ENCODE measurements around the gene USO1.
"Not testable (repeated sequence)": the region's sequence is repeated elsewhere in the genome, so short reads cannot be mapped to it uniquely, and the experiment has no call there.

Gene USO1

GRCh38 chr4:75771607-75772006 is 47.2 kb downstream of the USO1 start:
- Histone ChIP-seq H3K36me3 (ENCODE audit: control insufficient read depth, insufficient read depth, low read length) (peaks cover 61% of the 10 kb centered on the region), H3K4me1 (ENCODE audit: control insufficient read depth, insufficient read depth, low read length, poor library complexity, severe bottlenecking) (no peaks in the 10 kb centered on the region), H3K9me3 (ENCODE audit: control insufficient read depth, low read length) (no peaks in the 10 kb centered on the region), H3K4me3 (ENCODE audit: extremely low read depth, insufficient read depth, low read length, poor library complexity, severe bottlenecking) (no peak overlapping the region), H3K27ac (ENCODE audit: low read depth, low read length, severe bottlenecking) (no peak overlapping the region)
- no CpG with 5 or more reads among the region's 1 CpG for WGBS, 2 experiments (ENCODE audit: insufficient coverage in 2 of 2)

GRCh38 chr4:75777589-75777988 is 53.2 kb downstream of the USO1 start:
- 100% methylated on average over 1 of the region's 2 CpGs for WGBS, 2 experiments (ENCODE audit: insufficient coverage in 2 of 2)
- H3K9me3 ChIP-seq (ENCODE audit: control insufficient read depth, low read length) = no peaks in the 10 kb centered on the region
- H3K27ac ChIP-seq (ENCODE audit: low read depth, low read length, severe bottlenecking) = no peak overlapping the region
- H3K4me1 ChIP-seq (ENCODE audit: control insufficient read depth, insufficient read depth, low read length, poor library complexity, severe bottlenecking) = no peaks in the 10 kb centered on the region
- H3K36me3 ChIP-seq (ENCODE audit: control insufficient read depth, insufficient read depth, low read length) = peaks cover 82% of the 10 kb centered on the region
- H3K4me3 ChIP-seq (ENCODE audit: extremely low read depth, insufficient read depth, low read length, poor library complexity, severe bottlenecking) = no peak overlapping the region

GRCh38 chr4:75779105-75779757 is 54.9 kb downstream of the USO1 start:
- 91 to 95% methylated on average over 2 to 4 of the region's 5 CpGs for WGBS, 2 experiments (ENCODE audit: insufficient coverage in 2 of 2)
- Histone ChIP-seq H3K9me3 (ENCODE audit: control insufficient read depth, low read length) (no peaks in the 10 kb centered on the region), H3K4me3 (ENCODE audit: extremely low read depth, insufficient read depth, low read length, poor library complexity, severe bottlenecking) (no peak overlapping the region), H3K36me3 (ENCODE audit: control insufficient read depth, insufficient read depth, low read length) (peaks cover 88% of the 10 kb centered on the region), H3K4me1 (ENCODE audit: control insufficient read depth, insufficient read depth, low read length, poor library complexity, severe bottlenecking) (no peaks in the 10 kb centered on the region), H3K27ac (ENCODE audit: low read depth, low read length, severe bottlenecking) (no peak overlapping the region)

GRCh38 chr4:75781305-75781704 is 56.9 kb downstream of the USO1 start:
- Histone ChIP-seq H3K36me3 (ENCODE audit: control insufficient read depth, insufficient read depth, low read length) (peaks cover 75% of the 10 kb centered on the region), H3K9me3 (ENCODE audit: control insufficient read depth, low read length) (no peaks in the 10 kb centered on the region), H3K4me3 (ENCODE audit: extremely low read depth, insufficient read depth, low read length, poor library complexity, severe bottlenecking) (no peak overlapping the region), H3K27ac (ENCODE audit: low read depth, low read length, severe bottlenecking) (no peak overlapping the region), H3K4me1 (ENCODE audit: control insufficient read depth, insufficient read depth, low read length, poor library complexity, severe bottlenecking) (no peaks in the 10 kb centered on the region)

GRCh38 chr4:75786526-75786925 is 62.1 kb downstream of the USO1 start:
- Histone ChIP-seq H3K36me3 (ENCODE audit: control insufficient read depth, insufficient read depth, low read length) (peaks cover 64% of the 10 kb centered on the region), H3K4me1 (ENCODE audit: control insufficient read depth, insufficient read depth, low read length, poor library complexity, severe bottlenecking) (no peaks in the 10 kb centered on the region)
- 100% methylated on average over 1 of the region's 1 CpG for WGBS, 2 experiments (ENCODE audit: insufficient coverage in 2 of 2)

GRCh38 chr4:75786938-75787337 is 62.6 kb downstream of the USO1 start:
- H3K4me1 ChIP-seq (ENCODE audit: control insufficient read depth, insufficient read depth, low read length, poor library complexity, severe bottlenecking) = no peaks in the 10 kb centered on the region
- WGBS, 2 experiments (ENCODE audit: insufficient coverage in 2 of 2) = no CpG with 5 or more reads among the region's 1 CpG
- H3K36me3 ChIP-seq (ENCODE audit: control insufficient read depth, insufficient read depth, low read length) = peaks cover 61% of the 10 kb centered on the region
- H3K9me3 ChIP-seq (ENCODE audit: control insufficient read depth, low read length) = no peaks in the 10 kb centered on the region
- no peak overlapping the region for H3K27ac ChIP-seq (ENCODE audit: low read depth, low read length, severe bottlenecking)
- H3K4me3 ChIP-seq (ENCODE audit: extremely low read depth, insufficient read depth, low read length, poor library complexity, severe bottlenecking) = no peak overlapping the region

More at GRCh38 chr4:75786526-75786925, 62.1 kb downstream of the USO1 start:
- Histone ChIP-seq H3K9me3 (ENCODE audit: control insufficient read depth, low read length) (no peaks in the 10 kb centered on the region), H3K27ac (ENCODE audit: low read depth, low read length, severe bottlenecking) (no peak overlapping the region), H3K4me3 (ENCODE audit: extremely low read depth, insufficient read depth, low read length, poor library complexity, severe bottlenecking) (no peak overlapping the region)

- no peaks in the 10 kb centered on the region for H3K9me3 ChIP-seq (ENCODE audit: control insufficient read depth, low read length)
- WGBS, 2 experiments (ENCODE audit: insufficient coverage in 2 of 2) = no CpG with 5 or more reads among the region's 1 CpG
- H3K4me1 ChIP-seq (ENCODE audit: control insufficient read depth, insufficient read depth, low read length, poor library complexity, severe bottlenecking) = no peaks in the 10 kb centered on the region
- H3K4me3 ChIP-seq (ENCODE audit: extremely low read depth, insufficient read depth, low read length, poor library complexity, severe bottlenecking) = no peak overlapping the region
- peaks cover 49% of the 10 kb centered on the region for H3K36me3 ChIP-seq (ENCODE audit: control insufficient read depth, insufficient read depth, low read length)
- no peak overlapping the region for H3K27ac ChIP-seq (ENCODE audit: low read depth, low read length, severe bottlenecking)
Measured at GRCh38 chr4:75790024-75790423, 65.6 kb downstream of the USO1 start.

GRCh38 chr4:75800972-75801371 is 76.6 kb downstream of the USO1 start:
- no peak overlapping the region for H3K4me3 ChIP-seq (ENCODE audit: extremely low read depth, insufficient read depth, low read length, poor library complexity, severe bottlenecking)
- H3K4me1 ChIP-seq (ENCODE audit: control insufficient read depth, insufficient read depth, low read length, poor library complexity, severe bottlenecking) = no peaks in the 10 kb centered on the region
- no peak overlapping the region for H3K27ac ChIP-seq (ENCODE audit: low read depth, low read length, severe bottlenecking)
- 100% methylated on average over 1 of the region's 1 CpG; no CpG with 5 or more reads in 1 of the 2 experiments for WGBS, 2 experiments (ENCODE audit: insufficient coverage in 2 of 2)
- peaks cover 34% of the 10 kb centered on the region for H3K36me3 ChIP-seq (ENCODE audit: control insufficient read depth, insufficient read depth, low read length)
- no peaks in the 10 kb centered on the region for H3K9me3 ChIP-seq (ENCODE audit: control insufficient read depth, low read length)

GRCh38 chr4:75806035-75806434 is 81.7 kb downstream of the USO1 start:
- H3K9me3 ChIP-seq (ENCODE audit: control insufficient read depth, low read length); H3K27ac ChIP-seq (ENCODE audit: low read depth, low read length, severe bottlenecking); H3K4me1 ChIP-seq (ENCODE audit: control insufficient read depth, insufficient read depth, low read length, poor library complexity, severe bottlenecking); H3K4me3 ChIP-seq (ENCODE audit: extremely low read depth, insufficient read depth, low read length, poor library complexity, severe bottlenecking): not testable (repeated sequence)
- H3K36me3 ChIP-seq (ENCODE audit: control insufficient read depth, insufficient read depth, low read length) = peaks cover 64% of the 10 kb centered on the region
- 90 to 91% methylated on average over 6 to 8 of the region's 8 CpGs for WGBS, 2 experiments (ENCODE audit: insufficient coverage in 2 of 2)

- Histone ChIP-seq H3K27ac (ENCODE audit: low read depth, low read length, severe bottlenecking) (no peak overlapping the region), H3K9me3 (ENCODE audit: control insufficient read depth, low read length) (no peaks in the 10 kb centered on the region), H3K4me3 (ENCODE audit: extremely low read depth, insufficient read depth, low read length, poor library complexity, severe bottlenecking) (no peak overlapping the region), H3K4me1 (ENCODE audit: control insufficient read depth, insufficient read depth, low read length, poor library complexity, severe bottlenecking) (no peaks in the 10 kb centered on the region), H3K36me3 (ENCODE audit: control insufficient read depth, insufficient read depth, low read length) (peaks cover 16% of the 10 kb centered on the region)
- 83% methylated on average over 1 of the region's 2 CpGs; no CpG with 5 or more reads in 1 of the 2 experiments for WGBS, 2 experiments (ENCODE audit: insufficient coverage in 2 of 2)
Measured at GRCh38 chr4:75817901-75818300, 93.5 kb downstream of the USO1 start.

GRCh38 chr4:75819121-75819520 is 94.7 kb downstream of the USO1 start:
- 0% methylated on average over 1 of the region's 4 CpGs; no CpG with 5 or more reads in 1 of the 2 experiments for whole genome bisulfite sequencing, 2 experiments (ENCODE audit: insufficient coverage in 2 of 2)
- no peaks in the 10 kb centered on the region for H3K4me1 ChIP-seq (ENCODE audit: control insufficient read depth, insufficient read depth, low read length, poor library complexity, severe bottlenecking)
- H3K4me3 ChIP-seq (ENCODE audit: extremely low read depth, insufficient read depth, low read length, poor library complexity, severe bottlenecking) = no peak overlapping the region
- no peak overlapping the region for H3K27ac ChIP-seq (ENCODE audit: low read depth, low read length, severe bottlenecking)
- H3K9me3 ChIP-seq (ENCODE audit: control insufficient read depth, low read length) = no peaks in the 10 kb centered on the region
- peaks cover 12% of the 10 kb centered on the region for H3K36me3 ChIP-seq (ENCODE audit: control insufficient read depth, insufficient read depth, low read length)

All from mesodermal cell (in vitro differentiated cells).